Superior temporal gyrus (tissue), 1 donor: Measurements from ENCODE around the gene GFI1B.
"Not testable (repeated sequence)": the region's sequence is repeated elsewhere in the genome, so short reads cannot be mapped to it uniquely, and the experiment has no call there.

Source experiments
- DNase-seq: peaks from one replicate; pipeline ENCODE4 v3.0.0-alpha.2; 2016; ENCODE audit errors: extremely low spot score

The GFI1B gene

DNA sequence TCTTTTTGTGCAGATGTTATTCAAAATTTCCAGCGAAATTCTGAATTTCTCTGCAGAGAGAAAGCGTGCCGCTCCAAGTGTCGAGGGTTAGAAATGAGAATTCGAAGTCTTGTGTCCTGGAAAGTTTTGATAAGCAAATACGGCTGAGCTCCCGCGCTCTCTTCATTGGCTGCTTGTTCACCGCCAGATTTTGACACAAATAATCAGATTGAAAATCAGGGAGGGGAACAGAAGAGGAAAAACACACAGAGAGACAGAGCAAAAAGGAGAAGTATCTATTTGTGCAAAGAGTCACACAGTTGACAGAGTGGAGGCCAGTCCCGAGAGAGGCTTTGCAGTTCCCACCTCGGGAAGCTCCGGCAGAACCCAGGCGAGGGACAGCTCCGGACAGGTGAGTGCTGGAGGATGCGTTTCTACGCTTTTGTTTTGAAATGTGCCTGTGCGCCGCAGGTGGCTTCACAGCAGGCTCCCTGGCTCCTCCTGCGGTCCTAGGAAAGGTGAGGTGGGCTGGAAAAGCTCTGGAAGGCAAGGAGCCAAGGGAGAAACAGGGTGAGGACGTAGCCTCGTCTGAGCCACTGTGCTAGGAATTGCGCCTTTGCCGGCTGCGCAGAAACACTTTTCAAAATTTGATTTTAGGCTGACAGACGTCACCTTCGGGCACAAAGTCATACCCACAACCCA, at the start of gene GFI1B:
TSS of gene GFI1B (plus strand) at position 244 of the 681 bp plus-strand sequence. CDS start 7,985 bp downstream, outside the sequence.
- no peak for DNase-seq

DNA sequence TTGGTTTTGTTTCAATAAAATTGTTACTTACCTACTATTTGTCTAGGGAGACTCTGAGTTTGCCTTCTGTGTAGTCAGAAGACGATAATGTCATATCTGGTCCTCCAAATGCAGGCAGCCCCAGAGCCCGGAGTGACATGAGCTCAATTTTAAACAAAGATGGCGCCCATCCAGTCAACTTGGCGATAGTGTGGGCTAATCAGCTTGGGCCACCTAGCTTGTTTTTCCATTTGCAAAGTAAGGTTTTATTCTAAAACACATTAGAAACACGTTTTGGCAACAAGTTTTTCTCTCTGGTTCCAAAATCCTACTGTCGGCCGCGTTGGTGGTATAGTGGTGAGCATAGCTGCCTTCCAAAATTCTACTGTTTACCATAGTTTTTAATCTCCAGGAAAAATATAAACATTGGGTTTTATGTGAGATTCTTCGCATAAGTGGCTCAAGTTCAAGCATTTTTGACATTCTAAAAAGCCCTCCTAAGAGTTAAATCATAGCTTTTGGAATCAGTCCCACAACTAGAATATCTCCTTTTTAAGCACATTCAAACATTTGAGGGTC, 47.2 kb upstream of the GFI1B start:
- no peak for DNase-seq

DNA sequence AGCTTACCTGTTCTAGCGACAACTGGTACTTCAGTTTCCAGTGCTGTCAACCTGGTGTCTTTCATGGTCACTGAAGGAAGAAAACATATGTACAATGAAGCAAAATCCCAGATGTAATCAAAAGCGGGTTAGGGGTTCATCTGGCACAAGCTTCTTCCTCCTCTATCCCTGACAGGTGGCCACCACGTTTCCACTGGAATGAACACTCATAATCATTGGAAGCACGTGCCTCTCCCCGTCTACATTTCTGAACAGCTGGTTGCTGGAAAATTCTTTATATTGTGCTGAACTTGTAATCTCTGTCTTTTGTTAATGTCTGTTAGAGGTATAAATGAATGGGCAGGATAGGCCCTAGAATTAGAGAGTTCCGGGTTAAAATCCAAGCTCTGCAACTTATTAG, 43.5 kb upstream of the GFI1B start:
- no peak for DNase-seq

DNA sequence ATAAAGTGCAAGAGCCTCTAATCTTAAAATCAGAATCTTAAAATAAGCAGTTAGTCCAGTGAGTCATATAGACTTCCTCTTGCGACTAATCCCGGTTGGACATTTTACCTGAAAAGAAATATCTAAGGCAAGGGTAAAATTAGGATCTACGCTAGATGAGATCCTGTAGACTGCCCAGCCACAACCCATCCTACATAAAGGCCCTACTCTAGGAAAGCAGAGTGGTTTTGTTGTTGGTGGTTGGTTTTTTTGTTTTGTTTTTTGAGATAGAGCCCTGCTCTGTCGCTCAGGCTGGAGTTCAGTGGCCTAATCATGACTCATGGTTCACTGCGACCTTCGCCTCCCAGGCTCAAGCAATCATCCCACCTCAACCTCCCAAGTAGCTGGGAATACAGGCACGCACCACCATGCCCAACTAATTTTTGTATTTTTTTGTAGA, 41.0 kb upstream of the GFI1B start:
- DNase-seq: no peak

DNA sequence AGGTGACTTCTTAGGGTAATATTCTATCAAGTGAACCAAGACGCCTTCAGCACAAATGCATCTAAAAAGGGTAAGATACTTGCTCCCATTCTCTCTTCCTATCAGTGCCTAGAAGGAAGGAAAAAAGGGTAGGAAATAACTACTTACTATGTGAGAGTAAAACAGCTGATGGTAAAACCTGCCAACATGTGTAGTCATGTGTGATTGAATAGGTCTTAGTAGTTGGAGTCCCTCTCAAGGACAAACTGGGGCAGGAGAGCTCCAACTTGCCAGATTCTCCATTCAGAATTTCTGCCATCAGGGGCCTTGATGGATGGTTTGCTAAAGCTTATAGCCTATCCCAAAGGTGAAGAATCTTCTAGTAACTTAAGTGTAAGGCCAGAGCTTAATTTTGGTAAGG, 39.3 kb upstream of the GFI1B start:
- no peak for DNase-seq

DNA sequence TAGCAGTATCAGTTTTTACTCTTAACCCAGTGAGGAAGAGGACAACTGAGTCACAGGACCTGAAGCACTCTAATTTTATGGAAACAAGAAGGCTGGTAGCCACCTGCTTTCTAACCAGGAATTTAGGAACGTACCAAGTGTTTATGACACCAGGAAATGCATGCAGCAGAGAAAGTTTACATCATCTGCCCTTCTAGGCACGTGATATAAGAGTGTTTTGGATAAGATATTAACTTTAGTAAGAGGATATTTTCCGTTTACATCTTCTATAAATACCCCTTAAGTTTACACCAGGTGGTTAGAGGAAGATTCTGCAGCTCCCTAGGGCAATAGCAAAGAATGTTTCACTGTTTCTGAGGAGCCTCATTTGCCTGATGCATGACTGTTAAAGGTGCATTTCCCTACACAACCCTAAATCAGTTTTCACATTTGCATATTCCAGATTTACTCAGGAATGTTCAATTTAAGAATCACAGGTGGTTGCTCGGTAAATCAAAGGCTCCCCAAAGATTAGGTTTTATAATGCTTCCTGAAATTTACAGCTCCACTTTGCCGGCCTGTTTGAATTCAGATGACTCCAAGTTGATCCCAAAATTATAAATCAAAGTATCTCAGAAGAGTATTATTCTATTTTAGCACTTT, 35.8 kb upstream of the GFI1B start:
- no peak for DNase-seq

DNA sequence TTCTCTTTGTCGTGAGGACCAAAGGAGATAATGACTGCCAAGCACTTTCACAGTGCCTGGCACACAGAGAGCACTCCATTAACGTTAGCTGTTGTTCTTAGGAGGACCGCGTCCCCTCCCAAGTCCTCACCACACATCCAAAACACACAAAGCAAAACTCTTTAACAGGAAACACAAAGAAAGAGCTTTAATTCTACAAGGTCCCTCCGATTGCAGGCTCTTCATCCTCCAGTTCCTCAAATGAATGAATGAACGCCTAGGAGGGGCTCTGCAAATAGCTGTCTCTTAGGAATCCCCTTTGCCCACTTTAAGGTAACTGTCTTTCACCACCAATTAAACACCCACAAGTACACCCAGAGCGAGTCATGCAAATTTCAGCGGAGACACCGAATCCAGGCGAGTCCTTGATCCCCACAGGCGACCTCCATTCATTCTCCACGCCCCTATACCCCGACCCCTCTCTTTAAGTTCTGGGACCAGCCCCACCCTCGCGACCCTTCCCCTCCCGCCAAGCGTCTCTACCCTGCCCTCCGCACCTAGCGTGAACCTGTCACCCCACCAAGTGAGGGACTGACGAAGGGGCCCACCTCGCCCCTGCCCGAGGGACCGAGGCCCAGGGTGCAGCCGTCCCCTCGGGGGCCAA, 34.7 kb upstream of the GFI1B start:
- peak; percentile 22 for DNase-seq

DNA sequence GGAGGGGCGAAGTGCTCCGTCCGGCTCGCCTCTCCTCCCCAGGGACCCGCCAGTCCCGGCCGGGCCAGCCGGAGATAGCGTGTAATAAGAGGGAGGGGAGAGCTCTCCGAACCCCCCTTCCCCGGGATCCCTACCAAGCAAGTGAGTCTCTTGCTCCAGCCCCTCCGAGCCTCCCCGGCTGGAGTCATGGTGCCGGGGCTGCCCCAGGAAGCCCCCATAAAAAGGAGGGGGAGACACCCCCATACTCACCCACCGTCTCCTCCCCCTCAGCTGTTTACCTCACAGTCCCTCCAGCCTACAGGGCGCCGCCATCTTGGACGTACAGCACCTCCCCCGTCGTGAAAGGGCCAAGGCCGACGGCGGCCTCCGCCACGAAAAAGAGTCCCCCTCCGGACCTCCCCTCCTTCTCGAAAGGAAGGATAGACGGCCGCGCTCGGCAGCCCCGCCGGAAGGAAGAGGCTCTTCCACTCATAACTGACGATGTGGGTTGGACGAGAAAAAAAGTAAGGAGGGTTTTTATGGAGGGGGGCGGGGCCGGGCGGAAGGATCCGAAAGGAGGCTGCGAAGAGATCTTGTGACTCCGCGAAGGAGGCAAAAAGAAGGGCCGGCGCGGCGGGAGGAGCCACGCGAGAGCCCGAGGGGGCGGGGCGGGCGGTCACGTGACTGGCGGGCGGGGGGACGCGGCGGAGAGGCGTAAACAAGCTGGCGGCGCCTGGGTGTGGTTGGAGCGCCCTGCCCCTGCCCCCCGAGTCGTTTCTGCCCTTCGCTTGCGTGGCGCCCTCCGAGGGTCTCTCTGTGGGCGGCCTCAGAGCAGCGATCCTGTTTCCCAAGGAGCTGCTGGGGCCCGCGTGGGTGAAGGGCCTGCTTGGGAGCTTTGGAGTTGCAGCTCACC, 34.0 kb upstream of the GFI1B start, which contains the start of gene TSC1:
TSS of gene TSC1 (minus strand) at position 323 of the 892 bp plus-strand sequence. CDS start 15,744 bp downstream, outside the sequence.
- DNase-seq: peak; percentile 84

DNA sequence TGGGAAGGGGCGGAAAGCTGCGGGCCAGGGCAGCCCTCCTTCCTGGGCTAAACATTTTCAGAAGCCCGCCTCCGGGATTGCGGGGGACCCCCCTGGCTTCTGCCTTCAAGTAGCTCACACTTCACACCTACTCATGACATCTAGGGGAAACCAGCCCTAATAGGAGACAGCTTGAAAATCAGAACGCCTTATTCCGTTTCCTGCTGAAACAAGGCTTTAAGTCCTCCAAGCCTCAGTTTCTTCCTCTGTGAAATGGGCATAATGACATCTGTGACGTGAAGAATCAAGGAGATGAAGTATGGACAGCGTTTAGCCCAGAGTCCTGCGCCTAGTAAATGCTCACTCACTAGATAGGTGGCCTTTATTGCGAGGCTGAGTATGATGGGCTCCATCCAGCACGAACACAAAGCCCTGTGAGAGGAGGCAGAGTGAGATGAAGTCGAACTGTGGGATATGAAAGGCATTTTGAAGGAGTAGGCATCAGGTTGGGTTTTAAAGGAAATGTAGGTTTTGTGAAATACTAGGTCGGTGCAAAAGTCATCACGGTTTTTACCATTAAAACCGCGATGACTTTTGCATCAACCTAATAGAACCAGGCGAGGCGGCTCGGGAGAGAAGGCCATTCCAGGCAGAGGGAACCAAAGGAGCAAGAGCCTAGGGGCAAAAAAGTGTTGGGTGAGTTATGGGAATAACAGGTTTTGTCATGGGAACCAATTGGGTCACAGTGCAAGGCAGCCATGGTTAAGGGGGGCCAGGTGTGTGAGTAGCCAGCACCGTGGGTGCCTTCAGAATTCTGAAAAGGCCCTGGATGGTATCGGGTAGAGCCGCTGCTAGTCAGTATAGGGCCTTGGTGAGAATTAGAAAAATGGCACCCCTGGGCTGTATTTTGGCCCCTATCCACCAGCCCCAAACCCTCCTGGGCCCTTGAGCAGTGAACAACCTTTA, 33.0 kb upstream of the GFI1B start:
- DNase-seq: peak; percentile 29

DNA sequence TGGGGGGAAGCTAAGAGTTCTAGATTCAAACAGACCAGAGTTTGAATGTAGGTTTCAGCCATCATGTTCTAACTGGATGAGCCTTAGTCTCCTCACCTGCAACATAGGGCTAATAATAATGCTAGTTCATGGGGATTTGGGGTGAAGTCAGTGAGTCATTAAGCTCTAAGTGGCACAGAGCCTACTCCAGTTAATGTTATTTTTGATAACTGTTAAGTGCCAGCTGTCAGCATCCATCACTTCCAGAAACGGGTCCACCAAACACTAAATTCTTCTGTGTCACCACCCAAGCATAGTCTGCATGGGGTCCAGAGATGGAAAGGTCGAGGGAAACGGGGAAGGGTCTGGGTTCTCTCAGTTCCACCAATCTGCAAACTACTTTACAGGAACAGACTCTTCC, 32.3 kb upstream of the GFI1B start:
- DNase-seq: no peak

DNA sequence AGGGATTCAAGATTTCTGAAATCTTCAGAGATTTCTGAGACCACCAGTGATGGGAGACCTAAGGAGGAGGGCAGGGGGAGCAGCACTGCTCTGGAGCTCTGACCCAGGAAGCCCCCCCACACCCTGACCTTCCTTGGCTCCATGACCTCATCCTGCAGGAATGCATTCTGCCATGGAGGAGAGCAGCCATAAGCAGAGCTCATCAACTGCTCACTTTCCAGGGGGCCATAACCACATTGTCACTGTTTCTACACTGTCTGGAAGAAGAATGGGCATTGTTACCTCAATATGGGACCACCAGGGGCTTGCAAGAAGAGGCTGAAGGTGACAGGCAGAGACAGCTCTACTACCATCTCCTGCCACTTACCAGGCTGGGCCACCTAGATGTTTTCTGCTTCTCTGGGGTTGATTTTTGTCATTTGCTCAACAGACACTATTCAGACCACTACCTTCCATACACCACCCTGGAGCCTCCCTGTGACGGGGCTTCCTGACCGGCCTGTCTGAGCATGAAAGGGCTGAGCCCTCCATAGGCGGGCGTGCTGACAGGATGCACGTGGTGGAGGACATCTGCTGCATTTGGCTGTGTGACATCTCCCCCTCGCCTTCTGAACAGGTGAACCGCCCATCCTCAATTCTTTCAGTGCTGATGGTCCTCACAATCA, 31.7 kb upstream of the GFI1B start:
- no peak for DNase-seq

DNA sequence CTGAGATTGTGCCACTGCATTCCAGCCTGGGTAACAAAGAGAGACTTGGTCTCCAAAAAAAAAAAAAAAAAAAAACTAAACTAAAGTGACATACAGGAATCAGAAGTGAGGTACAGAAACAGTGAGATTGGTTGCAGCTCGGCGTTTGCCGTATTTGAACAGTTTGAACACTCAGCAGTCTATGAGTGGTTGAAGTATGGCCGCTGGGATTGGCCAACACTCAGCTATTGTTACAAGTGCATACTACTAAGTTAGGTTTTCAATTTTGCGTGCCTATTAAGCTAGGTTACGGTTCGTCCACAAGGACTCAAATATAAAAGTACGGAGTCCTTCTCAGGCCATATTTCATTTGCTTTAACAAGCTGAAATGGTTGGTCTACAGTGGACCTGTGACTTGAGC, 30.7 kb upstream of the GFI1B start:
- DNase-seq: no peak

DNA sequence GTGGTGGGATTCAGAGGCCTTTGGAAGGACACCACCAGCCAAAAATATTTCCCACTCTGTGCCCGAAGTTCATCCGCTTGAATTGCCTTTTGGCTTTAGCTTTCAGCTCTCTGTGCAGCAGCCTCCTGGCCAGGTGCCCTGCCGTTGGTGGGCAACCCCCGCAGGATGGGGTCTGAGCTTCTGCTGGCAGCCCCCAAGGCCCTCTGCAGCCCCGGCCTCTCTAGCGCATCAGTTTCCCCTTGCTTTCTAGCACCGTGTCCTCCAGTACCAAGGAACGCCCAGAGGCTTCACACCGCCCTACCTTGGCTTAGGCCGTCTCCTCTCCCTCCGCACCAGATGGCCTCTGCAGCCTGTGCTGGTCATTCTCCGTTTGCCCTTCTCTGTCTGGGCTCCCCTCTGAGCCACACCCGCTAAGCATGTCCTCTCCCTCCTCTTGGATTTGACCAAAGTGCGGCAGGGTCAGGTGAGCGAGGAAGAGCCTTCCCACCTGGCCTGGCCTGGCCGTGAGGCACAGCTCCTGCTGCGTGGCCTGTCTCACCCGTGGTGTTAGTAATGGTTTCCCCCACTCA, 29.9 kb upstream of the GFI1B start:
- no peak for DNase-seq

DNA sequence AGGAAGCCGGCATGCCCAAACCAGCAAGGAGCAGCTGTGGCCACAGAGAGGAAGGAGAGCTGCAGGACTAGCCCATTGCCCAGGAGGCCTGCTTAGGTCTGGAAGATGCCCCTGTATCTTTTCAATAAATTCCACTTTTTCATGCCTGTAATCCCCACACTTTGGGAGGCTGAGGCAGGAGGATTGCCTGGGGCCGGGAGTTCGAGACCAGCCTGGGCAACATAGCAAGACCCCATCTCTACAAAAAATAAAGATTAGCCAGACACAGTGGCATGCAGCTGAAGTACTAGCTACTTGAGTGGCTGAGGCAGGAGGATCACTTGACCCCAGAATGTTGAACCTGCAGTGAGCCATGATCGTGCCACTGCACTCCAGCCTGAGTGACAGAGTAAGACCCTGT, 28.8 kb upstream of the GFI1B start:
- DNase-seq: no peak

DNA sequence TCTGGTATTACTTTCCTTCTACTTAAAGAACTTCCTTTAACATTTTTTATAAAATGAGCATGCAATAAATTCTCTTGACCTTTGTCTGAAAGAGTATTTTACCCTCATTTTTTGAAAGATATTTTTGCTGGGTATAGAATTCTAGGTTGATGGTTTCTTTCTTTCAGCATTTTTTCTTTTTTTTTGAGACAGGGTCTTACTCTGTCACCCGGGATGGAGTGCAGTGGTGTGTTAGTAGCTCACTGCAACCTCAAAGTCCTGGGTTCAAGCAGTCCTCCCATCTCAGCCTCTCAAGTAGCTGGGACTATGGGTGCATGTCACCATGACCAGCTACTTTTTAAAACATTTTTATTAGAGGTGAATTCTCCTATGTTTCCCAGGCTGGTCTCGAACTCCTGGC, 23.4 kb upstream of the GFI1B start:
- DNase-seq: no peak

DNA sequence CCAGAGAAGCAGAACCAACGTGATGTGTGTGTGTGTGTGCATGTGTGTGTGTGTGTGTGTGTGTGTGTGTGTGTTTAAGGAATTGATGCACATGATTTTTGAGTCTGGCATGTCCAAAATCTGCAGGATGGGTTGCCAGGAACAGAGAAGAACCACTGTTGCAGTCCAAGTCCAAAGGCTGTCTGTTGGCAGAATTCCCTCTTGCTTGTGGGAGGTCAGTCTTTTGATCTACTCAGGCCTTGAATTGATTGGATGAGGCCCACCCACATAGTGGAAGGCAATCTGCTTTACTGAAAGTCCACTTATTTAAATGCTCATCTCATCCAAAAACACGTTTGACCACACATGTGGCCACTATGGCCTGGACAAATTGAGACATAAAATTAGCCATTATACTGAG, 22.7 kb upstream of the GFI1B start:
- no peak for DNase-seq

DNA sequence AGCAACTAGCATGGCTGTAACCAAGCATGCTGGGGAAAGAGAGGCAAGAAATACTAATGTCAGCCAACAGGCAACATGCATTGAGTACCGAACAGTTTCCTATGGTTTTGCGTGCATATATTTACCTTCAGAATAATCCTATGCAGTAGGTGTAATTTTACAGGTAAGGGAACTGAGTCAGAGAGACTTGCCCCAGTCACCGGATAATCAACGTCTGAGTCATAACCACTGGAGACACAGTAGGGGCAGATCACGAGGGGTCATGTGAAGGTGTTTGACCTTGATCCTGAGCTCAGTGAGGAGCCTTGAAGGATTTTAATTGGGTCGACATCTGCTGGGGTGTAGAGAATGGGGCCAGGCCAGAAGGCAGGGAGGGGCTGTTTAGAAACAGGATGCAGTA, 20.7 kb upstream of the GFI1B start:
- DNase-seq: no peak

DNA sequence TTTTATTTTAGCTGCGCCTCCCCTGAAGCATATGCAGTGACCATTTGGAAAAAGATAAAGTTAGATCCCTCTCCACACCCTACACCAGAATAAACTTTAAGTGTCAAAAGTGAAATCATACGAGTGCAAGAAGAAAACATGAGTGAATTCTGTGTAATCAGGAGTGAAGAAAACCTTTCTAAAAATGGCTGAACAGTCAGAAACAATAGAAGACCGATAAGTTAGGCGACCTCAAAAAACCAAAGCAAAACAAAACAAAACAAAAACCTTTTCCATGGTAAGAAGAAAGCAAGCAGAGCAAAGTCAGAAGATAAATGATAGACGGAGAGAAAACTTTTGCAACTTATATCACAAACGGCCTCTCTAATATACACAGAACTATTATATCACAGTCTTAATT, 17.5 kb upstream of the GFI1B start:
- no peak for DNase-seq

DNA sequence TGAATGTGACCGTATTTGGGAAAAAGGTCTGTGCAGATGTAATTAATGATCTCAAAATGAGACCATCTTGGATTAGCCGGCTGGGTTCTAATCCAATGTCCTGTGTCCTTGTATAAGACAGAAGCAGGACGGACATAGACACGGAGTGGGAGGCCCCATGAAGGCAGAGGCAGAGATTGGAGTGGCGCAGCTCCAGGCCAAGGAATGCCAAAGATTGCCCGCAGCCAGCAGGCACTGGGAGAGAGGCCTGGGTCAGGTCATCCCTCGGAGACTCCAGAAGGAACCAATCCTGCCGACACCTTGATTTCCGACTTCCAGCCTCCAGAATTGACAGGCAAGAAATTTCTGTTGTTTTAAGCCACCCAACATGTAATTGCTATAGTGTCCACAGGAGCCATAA, 13.0 kb upstream of the GFI1B start:
- DNase-seq: no peak

DNA sequence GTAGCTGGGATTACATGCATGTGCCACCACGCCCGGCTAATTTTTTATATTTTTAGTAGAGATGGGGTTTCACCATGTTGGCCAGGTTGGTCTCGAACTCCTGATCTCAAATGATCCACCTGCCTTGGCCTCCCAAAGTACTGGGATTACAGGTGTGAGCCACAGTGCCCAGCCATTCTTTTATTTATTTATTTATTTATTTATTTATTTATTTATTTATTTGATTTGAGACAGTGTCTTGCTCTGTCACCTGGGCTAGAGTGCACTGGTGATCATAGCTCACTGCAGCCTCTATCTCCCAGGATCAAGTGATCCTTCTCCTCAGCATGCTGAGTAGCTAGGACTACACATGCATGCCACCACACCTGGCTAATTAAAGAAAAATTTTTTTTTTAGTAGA, 10.6 kb upstream of the GFI1B start:
- not testable (repeated sequence) for DNase-seq
